HEK293T (cell line): ENCODE data around the gene ZFP62.

ENCODE experiments used
- CTCF ChIA-PET: fragments of 350-600 bp; formaldehyde crosslinking; extraction: SDS; loops from one replicate; lab custom pipeline; 2021; ENCODE audit warnings: antibody characterized with exemption, inconsistent platforms; lab: Yijun Ruan, JAX
- POLR2A ChIA-PET: fragments of 350-600 bp; formaldehyde crosslinking; extraction: SDS; loops from one replicate; lab custom pipeline; 2020; ENCODE audit warnings: antibody characterized with exemption, inconsistent platforms; lab: Yijun Ruan, JAX
- DNase-seq: peaks from one replicate; pipeline ENCODE4 v3.0.0; 2012; ENCODE audit warnings: mixed read lengths; ENCODE audit errors: extremely low spot score
- ARNT ChIP-seq: fragments of 450-650 bp; IDR thresholded peaks from 2 replicates; pipeline ENCODE4 v1.6.1; 2017; ENCODE audit warnings: mild to moderate bottlenecking
- BHLHE40 ChIP-seq: fragments of 450-650 bp; IDR thresholded peaks from 2 replicates; pipeline ENCODE4 v1.6.1; 2016; ENCODE audit warnings: mild to moderate bottlenecking, moderate library complexity, borderline replicate concordance
- CTBP1 ChIP-seq: fragments of 450-650 bp; IDR thresholded peaks from 2 replicates; pipeline ENCODE4 v1.6.1; 2016; ENCODE audit warnings: borderline replicate concordance
- ELF4 ChIP-seq: fragments of 450-650 bp; IDR thresholded peaks from 2 replicates; pipeline ENCODE4 v1.6.1; 2017; ENCODE audit warnings: antibody characterized with exemption
- FOXA1 ChIP-seq: fragments of 450-650 bp; IDR thresholded peaks from 2 replicates; pipeline ENCODE4 v1.6.1; 2016; ENCODE audit warnings: mild to moderate bottlenecking
- FOXK2 ChIP-seq: fragments of 450-650 bp; IDR thresholded peaks from 2 replicates; pipeline ENCODE4 v1.6.1; 2016; ENCODE audit warnings: mild to moderate bottlenecking
- FOXM1 ChIP-seq: fragments of 450-650 bp; IDR thresholded peaks from 2 replicates; pipeline ENCODE4 v1.6.1; 2017; ENCODE audit warnings: mild to moderate bottlenecking, borderline replicate concordance
- HDGF ChIP-seq: fragments of 450-650 bp; IDR thresholded peaks from 2 replicates; pipeline ENCODE4 v1.6.1; 2017; ENCODE audit warnings: antibody characterized with exemption, borderline replicate concordance
- L3MBTL2 ChIP-seq: fragments of 450-650 bp; conservative IDR thresholded peaks from 2 replicates; pipeline ENCODE4 v1.6.1; 2016; ENCODE audit warnings: mild to moderate bottlenecking
- LEF1 ChIP-seq: fragments of 450-650 bp; IDR thresholded peaks from 2 replicates; pipeline ENCODE4 v1.6.1; 2017; ENCODE audit warnings: mild to moderate bottlenecking, borderline replicate concordance
- NFRKB ChIP-seq: fragments of 450-650 bp; IDR thresholded peaks from 2 replicates; pipeline ENCODE4 v1.6.1; 2016; ENCODE audit warnings: mild to moderate bottlenecking, moderate library complexity
- SP1 ChIP-seq: fragments of 450-650 bp; IDR thresholded peaks from 2 replicates; pipeline ENCODE4 v1.6.1; 2017
- SUZ12 ChIP-seq: fragments of 450-650 bp; IDR thresholded peaks from 2 replicates; pipeline ENCODE4 v1.6.1; 2016; ENCODE audit warnings: mild to moderate bottlenecking
- TARDBP ChIP-seq: fragments of 450-650 bp; IDR thresholded peaks from 2 replicates; pipeline ENCODE4 v1.6.1; 2016
- ZNF384 ChIP-seq: fragments of 450-650 bp; IDR thresholded peaks from 2 replicates; pipeline ENCODE4 v1.6.1; 2016
- TF ChIP-seq, protein P1 (sequence below): fragments of 450-650 bp; IDR thresholded peaks from 2 replicates; pipeline ENCODE4 v1.6.1; 2016

The ZFP62 gene

DNA sequence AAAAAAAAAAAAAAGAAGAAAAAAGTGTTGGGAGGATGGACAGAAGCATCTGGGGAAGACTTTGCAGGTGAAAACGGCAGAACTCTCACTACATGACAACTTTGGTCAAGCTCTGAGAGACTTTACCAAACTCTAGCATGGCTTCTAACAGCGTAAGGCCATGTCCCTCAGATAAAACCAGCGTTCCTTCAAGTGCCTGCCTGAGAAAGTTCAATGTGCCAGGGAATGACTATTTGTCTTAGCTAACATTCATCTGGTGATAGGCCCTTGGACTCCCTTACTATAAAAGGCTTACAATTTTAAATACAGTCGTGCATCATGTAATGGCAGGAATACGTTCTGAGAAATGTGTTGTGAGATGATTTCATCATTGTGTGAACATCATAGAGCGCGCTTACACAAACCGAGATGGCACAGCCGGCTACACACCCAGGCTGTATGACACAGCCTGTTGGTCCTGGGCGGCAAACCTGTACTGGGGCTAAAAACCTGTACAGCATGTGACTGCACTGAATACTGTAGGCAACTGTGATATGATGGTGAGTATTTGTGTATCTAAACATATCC, 14.9 kb upstream of the ZFP62 start:
- ChIA-PET POLR2A (no interaction called here), CTCF (no interaction called here)
- TF ChIP-seq TARDBP: no peak
- TF ChIP-seq HDGF: no peak
- TF ChIP-seq FOXM1: no peak
- TF ChIP-seq LEF1: no peak
- no peak for TF ChIP-seq NFRKB
- TF ChIP-seq ARNT: no peak
- no peak for DNase-seq

- CTCF ChIA-PET: no interaction called here
- TF ChIP-seq, protein P1, sequence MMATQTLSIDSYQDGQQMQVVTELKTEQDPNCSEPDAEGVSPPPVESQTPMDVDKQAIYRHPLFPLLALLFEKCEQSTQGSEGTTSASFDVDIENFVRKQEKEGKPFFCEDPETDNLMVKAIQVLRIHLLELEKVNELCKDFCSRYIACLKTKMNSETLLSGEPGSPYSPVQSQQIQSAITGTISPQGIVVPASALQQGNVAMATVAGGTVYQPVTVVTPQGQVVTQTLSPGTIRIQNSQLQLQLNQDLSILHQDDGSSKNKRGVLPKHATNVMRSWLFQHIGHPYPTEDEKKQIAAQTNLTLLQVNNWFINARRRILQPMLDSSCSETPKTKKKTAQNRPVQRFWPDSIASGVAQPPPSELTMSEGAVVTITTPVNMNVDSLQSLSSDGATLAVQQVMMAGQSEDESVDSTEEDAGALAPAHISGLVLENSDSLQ: no peak
- no peak for TF ChIP-seq ELF4
- no peak for TF ChIP-seq HDGF
- no peak for TF ChIP-seq FOXK2
- TF ChIP-seq LEF1: no peak
- TF ChIP-seq FOXM1: no peak
- no peak for TF ChIP-seq CTBP1
- no peak for TF ChIP-seq ZNF384
- TF ChIP-seq L3MBTL2: no peak
- no peak for TF ChIP-seq SP1
- no peak for TF ChIP-seq SUZ12
- no peak for TF ChIP-seq NFRKB
- TF ChIP-seq FOXA1: no peak
- no peak for TF ChIP-seq TARDBP
- TF ChIP-seq ARNT: no peak
- no peak for TF ChIP-seq BHLHE40
- DNase-seq: no peak
- POLR2A ChIA-PET: no interaction called here
These were observed 13.9 kb upstream of the ZFP62 start for GRCh38 chr5:180874804-180875582.

GRCh38 chr5:180873615-180874520, 12.8 kb upstream of the ZFP62 start:
- ChIA-PET POLR2A (no interaction called here), CTCF (interaction anchor here (0.6 kb wide), 1 partner anchor 35 kb away, joined by 4 read pairs; no protein-coding TSS in a partner anchor)
- TF ChIP-seq CTBP1 (no peak), L3MBTL2 (no peak), SUZ12 (no peak), ARNT (no peak), TARDBP (no peak), FOXK2 (no peak), SP1 (no peak), ELF4 (no peak), FOXM1 (no peak), ZNF384 (no peak), NFRKB (no peak), HDGF (no peak), FOXA1 (no peak), LEF1 (no peak), BHLHE40 (no peak)
- TF ChIP-seq, protein P1: no peak
- no peak for DNase-seq

- ChIA-PET CTCF (no interaction called here), POLR2A (no interaction called here)
- TF ChIP-seq L3MBTL2: no peak
- TF ChIP-seq BHLHE40: no peak
- no peak for TF ChIP-seq FOXK2
- no peak for TF ChIP-seq CTBP1
- TF ChIP-seq FOXM1: no peak
- no peak for TF ChIP-seq ZNF384
- TF ChIP-seq LEF1: no peak
- TF ChIP-seq NFRKB: no peak
- TF ChIP-seq FOXA1: no peak
- TF ChIP-seq ARNT: no peak
- no peak for TF ChIP-seq HDGF
- TF ChIP-seq ELF4: no peak
- TF ChIP-seq, protein P1: no peak
- TF ChIP-seq TARDBP: no peak
- TF ChIP-seq SUZ12: no peak
- no peak for TF ChIP-seq SP1
- DNase-seq: no peak
These were observed 11.3 kb upstream of the ZFP62 start for GRCh38 chr5:180872419-180872818.

DNA sequence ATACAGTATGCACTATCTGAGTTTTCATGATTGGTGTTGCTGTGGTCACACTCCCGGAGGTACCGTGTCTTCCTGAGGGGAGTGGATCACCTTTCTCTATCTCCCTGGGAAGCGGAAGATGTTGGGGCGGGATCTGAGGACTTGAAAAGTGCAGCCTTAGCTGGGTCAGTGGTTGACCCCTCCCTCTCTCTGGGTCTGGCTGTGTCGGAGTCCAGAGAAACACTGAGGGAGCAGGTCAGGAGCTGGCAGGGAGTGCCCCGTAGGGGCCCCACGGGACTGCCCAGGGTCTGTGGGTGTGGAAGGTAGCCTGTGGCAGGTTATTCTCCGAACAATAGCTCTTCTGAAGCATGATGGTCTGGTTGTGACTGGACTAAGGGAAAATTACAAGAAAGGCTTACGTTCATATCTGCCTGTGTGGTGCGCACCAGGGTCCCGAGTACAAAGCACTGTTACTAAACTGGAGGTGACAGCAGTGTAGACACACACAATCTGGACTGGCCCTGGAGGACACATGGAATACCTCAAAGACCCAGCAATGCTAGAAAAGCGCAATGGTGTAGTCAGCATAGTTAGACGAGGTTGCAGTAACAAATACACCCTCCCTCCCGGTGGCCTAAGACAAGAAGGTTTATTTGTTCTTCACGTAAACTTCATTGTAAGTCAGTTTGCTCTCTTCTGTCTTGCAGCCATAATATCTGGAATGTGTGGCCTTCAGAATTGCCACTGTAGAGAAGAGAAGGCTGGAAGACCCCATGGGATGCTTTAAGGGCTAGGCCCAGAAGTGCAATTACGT, 9.4 kb upstream of the ZFP62 start:
- TF ChIP-seq SP1: no peak
- POLR2A ChIA-PET: no interaction called here
- DNase-seq: no peak
- CTCF ChIA-PET: interaction anchor here (0.6 kb wide), 2 partner anchors 104 to 253 kb away, joined by 4 to 10 read pairs; no protein-coding TSS in a partner anchor
